Transverse colon (tissue), 4 donors: ENCODE data around the gene INSYN2B. TPM values are rescaled to one million over a fixed set of nuclear protein-coding genes. Genes with fewer than 3 reads are reported as not detected.

Experiments used
- DNase-seq: peaks from one replicate; pipeline ENCODE4 v3.0.0-alpha.2; 2019
- H3K27ac ChIP-seq, 4 donors: fragments of 200-600 bp; sonication (generic); 2 replicates each; pipeline ENCODE4 v1.5.1; 2016 to 2018; ENCODE audit warnings: inconsistent platforms in 4 of 4
- H3K27me3 ChIP-seq: fragments of 200-600 bp; sonication (generic); 2 replicates; pipeline ENCODE4 v1.5.1; 2017; ENCODE audit warnings: inconsistent platforms
- H3K36me3 ChIP-seq, 4 donors: fragments of 200-600 bp; sonication (generic); 2 replicates each; pipeline ENCODE4 v1.5.1; 2017 to 2019; ENCODE audit warnings: inconsistent platforms in 4 of 4
- H3K4me1 ChIP-seq, 4 donors: fragments of 200-600 bp; sonication (generic); 2 replicates each; pipeline ENCODE4 v1.5.1; 2017 to 2020; ENCODE audit warnings: inconsistent platforms in 4 of 4
- H3K4me3 ChIP-seq, 4 donors: fragments of 200-600 bp; sonication (generic); 1 replicate in 1 of 4; 2 replicates in 3 of 4; pipeline versions ENCODE4 v1.5.1 to v1.6.1; 2017 to 2019; ENCODE audit warnings: inconsistent platforms in 4 of 4
- H3K9me3 ChIP-seq, 2 donors: fragments of 200-600 bp; sonication (generic); 2 replicates each; pipeline ENCODE4 v1.5.1; 2017 to 2019; ENCODE audit warnings: inconsistent platforms in 2 of 2
- CTCF ChIP-seq, 5 experiments: fragments of 200-600 bp in 3 of 5; fragments of 450-650 bp in 2 of 5; sonication (generic) in 3 of 5; IDR thresholded peaks; 1 replicate in 2 of 5; 2 replicates in 3 of 5; pipeline ENCODE4 v1.5.1; 2016 to 2017; ENCODE audit warnings: antibody characterized with exemption in 5 of 5, inconsistent platforms in 3 of 5, mild to moderate bottlenecking in 2 of 5, moderate library complexity in 1 of 5
- EP300 ChIP-seq: sonication (generic); formaldehyde crosslinking; IDR thresholded peaks from one replicate; pipeline ENCODE4 v1.6.1; 2017; ENCODE audit warnings: antibody characterized with exemption, low read depth
- POLR2A ChIP-seq: fragments of 450-650 bp; IDR thresholded peaks from one replicate; pipeline ENCODE4 v1.6.1; 2016; ENCODE audit warnings: antibody characterized with exemption, mild to moderate bottlenecking, moderate library complexity
- POLR2AphosphoS5 ChIP-seq, 3 donors: sonication (generic); formaldehyde crosslinking; IDR thresholded peaks; one replicate each; pipeline ENCODE4 v1.6.1; 2016; ENCODE audit warnings: antibody characterized with exemption in 3 of 3
- WGBS, 2 donors: methylation state at CpG; one replicate each; pipeline ENCODE4 v1.1.5; 2018; ENCODE audit warnings: low coverage in 1 of 2; 5-methylcytosine and 5-hydroxymethylcytosine counted together
- in situ Hi-C, 4 donors: fragments of 200-750 bp; cut with MboI; loops; one replicate each; pipeline versions ENCODE4 v1.15.0 to v1.15.1; 2017; ENCODE audit warnings: low sequenced_read_pairs in 3 of 4, low pct_ligation_motif_present in 1 of 4, low pct_unique_long_range_greater_than_20kb in 1 of 4
- intact Hi-C: fragments of 100-400 bp; cut with DNase I; formaldehyde crosslinking; loops from one replicate; pipeline ENCODE4 v1.15.1; 2023; ENCODE audit warnings: low total_unique reads
- total RNA-seq, 4 donors: library from RNA; depleted of rRNA; stranded (reverse); fragments of >200 nt; gene quantifications; one replicate each; pipeline ENCODE4 v1.1.0, GENCODE V29; 2016

INSYN2B gene
- total RNA-seq, 4 donors from 2014 or later, result not detected

DNA sequence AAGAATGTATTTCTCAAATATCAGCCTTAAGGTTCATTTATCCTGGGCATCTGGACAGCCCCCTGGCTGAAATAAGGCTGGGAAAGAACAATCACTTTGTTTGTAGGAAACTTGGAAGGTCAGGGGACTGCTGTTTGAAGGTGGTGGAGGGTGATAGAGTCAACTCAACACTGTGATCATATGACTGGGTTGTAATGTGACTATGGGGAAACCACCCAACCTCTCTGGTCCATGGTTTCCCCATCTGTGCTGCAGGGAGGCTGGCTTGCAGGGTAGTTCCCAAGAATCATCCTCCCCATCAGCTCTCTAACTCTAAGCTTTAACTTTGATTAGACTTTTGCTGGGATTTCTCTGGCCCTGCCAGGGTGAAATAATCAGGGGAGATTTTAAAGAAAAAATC is 10.0 kb downstream of the INSYN2B start:
- no peaks in the 10 kb centered on the region for H3K27me3 ChIP-seq
- no peak for TF ChIP-seq CTCF (IDR thresholded peaks at IDR 0.05)
- no peak for TF ChIP-seq POLR2A
- no peak for TF ChIP-seq EP300
- no peak for TF ChIP-seq POLR2AphosphoS5 (IDR thresholded peaks at IDR 0.05)
- H3K9me3 ChIP-seq, result no peaks in the 10 kb centered on the region
- no peaks in the 10 kb centered on the region for H3K4me1 ChIP-seq
- no peak for DNase-seq
- H3K4me3 ChIP-seq, result no peak overlapping the region
- H3K36me3 ChIP-seq, result no peaks in the 10 kb centered on the region
- intact Hi-C loops, result no loop called here
- in situ Hi-C loops, result no loop called here
- no peak overlapping the region for H3K27ac ChIP-seq

GRCh38 chr5:169964246-169964645 is 16.0 kb downstream of the INSYN2B start:
- DNase-seq, result no peak
- no peaks in the 10 kb centered on the region for H3K4me1 ChIP-seq
- no peaks in the 10 kb centered on the region for H3K27me3 ChIP-seq
- H3K36me3 ChIP-seq, result no peaks in the 10 kb centered on the region
- intact Hi-C loops, result no loop called here
- no peaks in the 10 kb centered on the region for H3K9me3 ChIP-seq
- H3K4me3 ChIP-seq, result no peak overlapping the region
- WGBS, 2 donors, result 57% methylated on average over 5 of the region's 5 CpGs; no CpG with 5 or more reads in 1 of the 2 donors
- H3K27ac ChIP-seq, result no peak overlapping the region
- TF ChIP-seq CTCF (IDR thresholded peaks at IDR 0.05) (no peak), POLR2AphosphoS5 (IDR thresholded peaks at IDR 0.05) (no peak), POLR2A (no peak), EP300 (no peak)
- in situ Hi-C loops, result no loop called here

DNA sequence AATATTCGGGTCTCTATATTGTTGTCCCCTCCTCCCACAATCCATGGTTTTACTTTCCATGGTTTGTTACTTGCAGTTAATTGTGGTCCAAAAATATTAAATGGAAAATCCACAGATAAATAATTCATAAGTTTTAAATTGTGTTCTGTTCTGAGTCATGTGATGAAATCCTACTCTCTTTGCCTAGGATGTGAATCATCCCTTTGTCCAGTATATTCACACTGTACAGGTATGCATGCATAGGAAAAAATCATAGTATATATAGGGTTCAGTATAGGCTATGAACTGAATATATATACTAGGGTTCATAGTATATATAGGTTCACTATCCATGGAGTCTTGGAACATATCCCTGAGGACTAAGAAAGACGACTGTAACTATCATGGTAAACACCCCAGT is 19.6 kb downstream of the INSYN2B start:
- H3K27ac ChIP-seq, result no peak overlapping the region
- no peak for TF ChIP-seq CTCF (IDR thresholded peaks at IDR 0.05)
- no peak for TF ChIP-seq POLR2AphosphoS5 (IDR thresholded peaks at IDR 0.05)
- no peak for TF ChIP-seq EP300
- TF ChIP-seq POLR2A, result no peak
- in situ Hi-C loops (no loop called here), intact Hi-C loops (no loop called here)
- DNase-seq, result no peak
- H3K9me3 ChIP-seq, result no peaks in the 10 kb centered on the region
- no peaks in the 10 kb centered on the region for H3K36me3 ChIP-seq
- H3K4me1 ChIP-seq, result no peaks in the 10 kb centered on the region
- no peak overlapping the region for H3K4me3 ChIP-seq
- no peaks in the 10 kb centered on the region for H3K27me3 ChIP-seq
- 91 to 93% methylated on average over 2 of the region's 2 CpGs for WGBS, 2 donors

DNA sequence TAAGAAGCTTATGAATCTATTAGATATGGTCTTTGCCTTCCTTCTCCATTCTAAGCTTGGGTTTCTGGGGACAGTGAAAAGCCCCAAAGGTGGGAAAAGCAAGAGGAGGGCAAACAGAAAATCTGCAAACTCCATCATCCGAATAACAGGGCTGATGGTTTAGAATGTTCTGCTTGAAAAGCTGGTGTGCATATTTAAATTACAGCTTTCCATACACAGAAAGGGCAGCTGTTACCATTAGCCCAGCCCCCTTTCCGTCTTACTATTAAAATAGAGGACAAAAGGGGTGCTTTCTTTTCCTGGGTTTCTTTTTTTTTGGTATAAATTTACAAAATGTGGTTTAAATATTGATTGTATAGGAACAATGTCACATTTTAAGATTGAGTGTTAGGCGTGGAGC is 22.0 kb downstream of the INSYN2B start:
- WGBS, 2 donors, result 69 to 81% methylated on average over 3 of the region's 3 CpGs
- Histone ChIP-seq H3K27me3 (no peaks in the 10 kb centered on the region), H3K9me3 (no peaks in the 10 kb centered on the region), H3K27ac (no peak overlapping the region), H3K36me3 (no peaks in the 10 kb centered on the region), H3K4me1 (no peaks in the 10 kb centered on the region), H3K4me3 (no peak overlapping the region)
- DNase-seq, result no peak
- in situ Hi-C loops, result no loop called here
- no peak for TF ChIP-seq POLR2A
- no peak for TF ChIP-seq CTCF (IDR thresholded peaks at IDR 0.05)
- TF ChIP-seq EP300, result no peak
- TF ChIP-seq POLR2AphosphoS5 (IDR thresholded peaks at IDR 0.05), result no peak
- intact Hi-C loops, result no loop called here
